Stimulated activated CD8-positive, alpha-beta memory T cell treated with anti-CD3 and anti-CD28 coated beads, Interleukin-7, amount 100 ng/mL, for 48 hours (primary cell): ENCODE measurements around the gene RYR3.

Experiments
- DNase-seq, 2 donors: peaks; one replicate each; pipeline ENCODE4 v3.0.0-alpha.2; 2020; ENCODE audit warnings: low read depth in 1 of 2; ENCODE audit errors: extremely low read depth in 1 of 2

RYR3 gene

GRCh38 chr15:33380406-33380805 lies 69.6 kb downstream of the RYR3 start:
- DNase-seq = no peak

- no peak for DNase-seq
These were observed 71.7 kb downstream of the RYR3 start for GRCh38 chr15:33382491-33382890.

- DNase-seq = no peak
These were observed 73.5 kb downstream of the RYR3 start for GRCh38 chr15:33384307-33384706.

GRCh38 chr15:33392453-33392852 lies 81.7 kb downstream of the RYR3 start:
- DNase-seq = no peak

GRCh38 chr15:33393546-33393945 lies 82.8 kb downstream of the RYR3 start:
- no peak for DNase-seq

- DNase-seq = no peak
These were observed 84.6 kb downstream of the RYR3 start for GRCh38 chr15:33395321-33395720.

GRCh38 chr15:33395846-33396245 lies 85.1 kb downstream of the RYR3 start:
- no peak for DNase-seq

- no peak for DNase-seq
These were observed 85.7 kb downstream of the RYR3 start for GRCh38 chr15:33396475-33396874.

- no peak for DNase-seq
These were observed 87.8 kb downstream of the RYR3 start for GRCh38 chr15:33398555-33398954.

- DNase-seq = no peak
These were observed 90.2 kb downstream of the RYR3 start for GRCh38 chr15:33400941-33401340.

GRCh38 chr15:33402600-33402999 lies 91.8 kb downstream of the RYR3 start:
- DNase-seq = no peak

- no peak for DNase-seq
These were observed 94.3 kb downstream of the RYR3 start for GRCh38 chr15:33405096-33405495.

- DNase-seq = no peak
These were observed 101.1 kb downstream of the RYR3 start for GRCh38 chr15:33411596-33412540.

GRCh38 chr15:33419701-33420100 lies 108.9 kb downstream of the RYR3 start:
- no peak for DNase-seq

GRCh38 chr15:33424025-33424424 lies 113.3 kb downstream of the RYR3 start:
- DNase-seq = no peak

- DNase-seq = no peak
These were observed 114.4 kb downstream of the RYR3 start for GRCh38 chr15:33425142-33425541.

- no peak for DNase-seq
These were observed 119.8 kb downstream of the RYR3 start for GRCh38 chr15:33430577-33430976.

GRCh38 chr15:33433821-33434220 lies 123.1 kb downstream of the RYR3 start:
- no peak for DNase-seq

GRCh38 chr15:33438396-33438795 lies 127.6 kb downstream of the RYR3 start:
- DNase-seq = no peak

- no peak for DNase-seq
These were observed 130.1 kb downstream of the RYR3 start for GRCh38 chr15:33440900-33441299.

- no peak for DNase-seq
These were observed 131.7 kb downstream of the RYR3 start for GRCh38 chr15:33442449-33442848.

- no peak for DNase-seq
These were observed 132.9 kb downstream of the RYR3 start for GRCh38 chr15:33443708-33444107.

GRCh38 chr15:33445984-33446383 lies 135.2 kb downstream of the RYR3 start:
- no peak for DNase-seq
